Ovary (tissue), 3 donors: ENCODE measurements around the gene GRHL3.

Experiments
- EP300 ChIP-seq: sonication (generic); formaldehyde crosslinking; IDR thresholded peaks from one replicate; pipeline ENCODE4 v1.6.1; 2017; ENCODE audit warnings: antibody characterized with exemption
- TF ChIP-seq, protein P1 (sequence below), 3 donors: fragments of 450-650 bp in 2 of 3; fragments of 200-600 bp in 1 of 3; IDR thresholded peaks; one replicate each; pipeline versions ENCODE4 v1.5.1 to v1.8.0; 2016 to 2022; ENCODE audit warnings: antibody characterized with exemption in 3 of 3, mild to moderate bottlenecking in 1 of 3
- donor health status: DM: no; HTN: no; CAD: no.

DNA sequence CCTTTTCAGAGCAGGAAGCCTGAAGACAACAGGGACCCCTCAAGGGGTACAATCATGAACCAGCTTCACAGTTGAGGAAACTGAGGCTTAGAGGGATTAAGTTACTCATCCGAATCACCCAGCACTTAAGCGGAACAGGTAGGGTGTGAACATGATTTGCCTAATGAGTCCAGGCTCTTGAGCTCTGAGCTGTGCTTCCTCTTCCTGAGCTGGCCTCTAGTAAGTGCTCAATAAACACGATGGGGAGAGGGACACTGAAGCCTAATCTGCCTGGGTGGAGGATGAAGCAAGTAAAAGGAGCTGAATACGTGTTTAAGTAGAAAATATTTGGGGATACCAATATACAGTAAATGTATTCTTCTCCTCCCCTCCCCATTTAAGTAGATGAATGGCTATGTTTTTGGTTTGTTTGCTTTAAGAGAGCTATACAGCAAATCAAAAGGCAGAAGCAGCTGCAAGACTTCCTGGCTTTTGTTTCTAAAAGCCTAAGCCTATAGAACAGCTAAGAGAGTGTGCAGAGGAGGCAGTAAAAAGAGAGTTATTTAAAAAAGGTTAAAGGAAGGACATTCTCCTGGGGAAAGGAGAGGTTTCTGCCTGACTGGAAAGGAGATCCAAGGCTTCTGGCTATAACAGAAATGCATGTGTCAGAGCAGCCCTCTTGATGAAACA, 74.0 kb downstream of the GRHL3 start:
- TF ChIP-seq, protein P1, sequence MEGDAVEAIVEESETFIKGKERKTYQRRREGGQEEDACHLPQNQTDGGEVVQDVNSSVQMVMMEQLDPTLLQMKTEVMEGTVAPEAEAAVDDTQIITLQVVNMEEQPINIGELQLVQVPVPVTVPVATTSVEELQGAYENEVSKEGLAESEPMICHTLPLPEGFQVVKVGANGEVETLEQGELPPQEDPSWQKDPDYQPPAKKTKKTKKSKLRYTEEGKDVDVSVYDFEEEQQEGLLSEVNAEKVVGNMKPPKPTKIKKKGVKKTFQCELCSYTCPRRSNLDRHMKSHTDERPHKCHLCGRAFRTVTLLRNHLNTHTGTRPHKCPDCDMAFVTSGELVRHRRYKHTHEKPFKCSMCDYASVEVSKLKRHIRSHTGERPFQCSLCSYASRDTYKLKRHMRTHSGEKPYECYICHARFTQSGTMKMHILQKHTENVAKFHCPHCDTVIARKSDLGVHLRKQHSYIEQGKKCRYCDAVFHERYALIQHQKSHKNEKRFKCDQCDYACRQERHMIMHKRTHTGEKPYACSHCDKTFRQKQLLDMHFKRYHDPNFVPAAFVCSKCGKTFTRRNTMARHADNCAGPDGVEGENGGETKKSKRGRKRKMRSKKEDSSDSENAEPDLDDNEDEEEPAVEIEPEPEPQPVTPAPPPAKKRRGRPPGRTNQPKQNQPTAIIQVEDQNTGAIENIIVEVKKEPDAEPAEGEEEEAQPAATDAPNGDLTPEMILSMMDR (IDR thresholded peaks at IDR 0.05) = no peak
- TF ChIP-seq EP300 = no peak
